Embryonic facial prominence (tissue), 1 donor: ENCODE measurements around the gene AUTS2.

ENCODE experiments used
- DNase-seq: peaks from one replicate; pipeline ENCODE4 v3.0.0-alpha.2; 2016; ENCODE audit errors: extremely low spot score

Gene AUTS2

DNA sequence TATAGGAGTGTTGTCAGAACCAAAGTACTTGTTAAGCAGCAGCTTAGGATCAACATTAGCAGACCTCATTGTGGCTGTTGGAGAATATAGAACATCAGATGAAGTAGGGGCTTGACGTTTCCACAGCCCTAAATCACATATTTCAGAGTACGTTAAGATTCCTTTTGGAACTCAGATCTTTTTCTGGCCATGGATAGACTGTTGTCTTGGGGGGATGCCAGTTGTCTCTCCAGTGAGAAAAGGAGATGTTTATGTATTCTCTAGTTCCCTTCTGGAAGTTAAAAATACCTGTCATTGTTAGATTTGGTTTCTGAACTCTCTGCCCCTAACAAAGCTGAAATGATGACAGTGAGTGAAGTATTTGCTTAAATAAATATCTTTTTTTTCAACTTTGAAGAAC, 191.3 kb downstream of the AUTS2 start:
- no peak for DNase-seq

DNA sequence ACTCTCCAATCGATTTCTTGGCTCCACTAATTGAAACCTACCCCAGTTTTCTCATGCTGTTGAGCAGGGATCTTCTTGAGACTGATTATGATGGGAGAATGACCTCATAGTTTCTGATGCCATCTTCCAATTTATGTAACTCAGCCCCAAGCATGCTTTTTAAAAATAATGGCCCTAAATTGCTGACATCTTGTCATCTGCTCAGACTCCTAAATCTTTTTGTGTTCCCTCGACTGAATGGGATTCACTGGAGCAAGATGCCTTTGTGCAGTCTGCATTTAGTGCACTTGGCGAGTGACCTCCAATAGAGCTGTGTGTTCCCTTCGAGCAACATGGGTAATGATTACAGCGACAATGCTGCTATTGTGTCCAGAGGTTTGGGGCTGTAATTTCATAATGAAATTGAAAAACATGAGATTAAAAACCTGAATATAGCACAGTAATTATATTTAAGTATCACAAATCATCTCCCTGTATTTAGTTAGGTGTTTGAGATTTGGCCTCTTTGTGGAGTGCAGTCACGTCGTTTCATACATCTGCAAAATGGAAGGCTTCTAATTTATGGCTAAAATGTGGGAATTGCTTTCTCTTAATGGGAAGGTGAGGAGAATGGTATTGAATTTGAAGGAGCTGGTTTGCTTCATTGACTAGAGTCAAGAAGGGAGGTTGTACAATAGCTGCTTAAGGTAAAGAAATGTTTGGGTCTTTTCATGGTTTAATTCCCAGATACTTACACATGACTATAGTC, 192.9 kb downstream of the AUTS2 start:
- no peak for DNase-seq

DNA sequence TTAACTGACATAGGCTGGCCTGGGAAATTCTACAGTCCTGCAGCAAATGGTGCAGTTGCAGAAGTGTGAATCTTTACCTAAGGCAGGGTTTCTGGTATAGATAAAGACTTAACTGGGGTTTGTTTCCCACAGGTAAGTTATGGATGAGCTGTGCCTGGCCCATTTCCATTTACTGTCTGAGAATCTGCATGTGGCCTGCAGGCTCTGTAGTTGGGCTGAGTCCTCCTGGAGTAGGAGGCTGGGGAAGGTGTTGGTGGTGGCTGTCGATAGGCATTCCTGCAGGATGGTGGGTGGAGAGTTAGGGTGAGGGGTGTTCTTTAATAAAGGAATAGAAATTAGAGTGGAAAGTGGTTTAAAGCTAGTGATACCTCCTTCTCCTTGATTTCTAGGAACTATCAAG, 193.5 kb downstream of the AUTS2 start:
- DNase-seq = no peak

DNA sequence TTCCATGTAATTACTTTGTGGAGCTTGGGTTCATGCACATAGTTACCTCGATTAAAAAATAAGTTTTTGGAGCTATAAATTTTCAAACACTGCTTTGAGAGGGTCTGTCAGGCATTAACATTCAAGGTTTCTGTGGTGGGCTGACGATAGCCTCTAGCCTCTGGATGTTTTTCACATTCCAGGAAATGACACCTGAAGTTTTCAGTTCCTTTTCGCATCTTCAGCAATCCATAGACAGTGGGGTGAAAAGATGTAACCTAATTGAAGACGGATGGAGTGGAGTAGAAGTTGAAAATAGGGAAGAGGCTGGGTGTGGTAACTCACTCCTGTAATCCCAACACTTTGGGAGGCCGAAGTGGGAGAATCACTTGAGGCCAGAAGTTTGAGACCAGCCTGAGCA, 197.7 kb downstream of the AUTS2 start:
- DNase-seq = no peak

DNA sequence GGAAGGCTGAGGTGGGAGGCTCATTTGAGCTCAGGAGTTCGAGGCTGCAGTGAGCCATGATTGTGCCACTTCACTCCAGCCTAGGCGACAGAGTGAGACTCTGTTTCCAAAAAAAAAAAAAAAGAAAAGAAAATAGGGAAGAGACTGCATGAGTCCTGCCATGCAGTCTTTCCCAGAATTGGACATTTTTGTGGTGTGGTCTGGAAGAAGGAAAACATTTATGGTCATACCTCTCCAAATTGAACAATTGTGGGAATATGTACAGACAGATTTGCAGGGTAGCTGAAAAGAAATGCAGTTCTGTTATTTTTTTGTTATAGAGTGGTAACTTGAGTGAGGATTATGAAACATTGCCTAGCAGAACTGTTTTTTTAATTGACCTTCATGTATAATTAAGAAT, 198.1 kb downstream of the AUTS2 start:
- DNase-seq = no peak

DNA sequence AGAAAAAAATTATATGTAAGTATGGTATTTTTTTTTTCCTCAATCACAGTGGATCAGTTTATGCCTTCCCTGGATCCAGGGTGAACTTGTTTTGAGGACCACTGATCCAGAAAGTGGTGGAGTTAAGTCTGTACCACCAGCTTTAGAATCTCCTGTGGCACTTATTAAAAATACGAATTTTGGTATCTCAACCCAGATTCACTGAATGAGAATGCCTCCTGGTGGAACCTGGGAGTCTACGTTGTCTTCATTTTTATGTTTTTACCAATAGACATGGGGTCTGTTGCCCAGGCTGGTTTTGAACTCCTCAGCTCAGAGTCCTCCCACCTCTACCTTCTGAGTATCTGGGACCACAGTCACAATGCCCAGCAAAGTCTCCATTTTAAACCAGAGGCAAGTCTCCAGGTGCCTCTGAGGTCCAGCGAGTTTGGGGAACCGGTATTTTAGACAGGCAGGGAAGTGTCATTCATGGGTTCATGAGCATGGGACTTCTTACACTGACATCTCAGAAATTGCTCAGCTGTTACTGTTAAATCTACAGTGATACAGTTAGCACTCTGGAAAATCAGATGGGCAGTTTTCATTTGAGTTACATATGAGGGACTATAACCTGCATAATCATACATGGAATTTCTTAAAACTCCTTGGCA, 200.9 kb downstream of the AUTS2 start:
- DNase-seq = no peak

DNA sequence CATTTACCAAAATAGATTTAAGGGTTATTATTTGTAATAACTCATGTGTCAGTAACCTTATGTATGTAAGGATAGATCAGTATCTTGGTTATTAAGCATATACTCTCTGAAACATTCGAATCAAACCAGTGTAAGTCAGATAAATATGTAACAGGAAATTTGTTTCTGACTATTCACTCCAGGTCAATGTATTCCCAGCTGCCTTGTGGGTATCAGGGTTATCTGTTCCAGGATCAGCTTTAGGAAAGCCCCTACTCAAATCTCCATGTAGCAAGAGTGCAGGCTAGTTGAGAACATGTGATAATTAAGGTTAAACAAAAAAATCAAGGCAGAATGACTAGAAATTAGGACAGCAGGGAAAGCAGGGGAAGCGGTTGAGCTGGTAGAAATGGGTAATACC, 201.7 kb downstream of the AUTS2 start:
- DNase-seq = no peak

DNA sequence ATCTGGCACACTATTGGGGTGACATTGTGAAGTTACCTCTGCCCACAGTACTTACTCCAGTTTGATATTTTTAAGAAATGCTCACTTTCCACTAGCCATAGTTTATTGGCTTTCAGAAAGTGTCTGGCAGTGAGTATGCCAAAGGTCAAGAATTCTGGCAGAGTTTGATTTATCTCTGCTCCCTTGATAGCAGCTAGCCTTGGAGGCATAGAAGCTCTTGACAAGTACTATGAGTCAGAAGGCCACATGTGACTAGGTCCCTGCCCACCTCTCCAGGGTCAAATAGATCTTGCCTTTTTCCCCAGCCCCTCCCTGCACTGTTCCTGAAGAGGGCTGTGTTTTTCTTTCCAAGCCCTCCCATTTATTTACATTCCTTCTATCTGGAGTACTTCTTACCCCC, 202.2 kb downstream of the AUTS2 start:
- DNase-seq = no peak

DNA sequence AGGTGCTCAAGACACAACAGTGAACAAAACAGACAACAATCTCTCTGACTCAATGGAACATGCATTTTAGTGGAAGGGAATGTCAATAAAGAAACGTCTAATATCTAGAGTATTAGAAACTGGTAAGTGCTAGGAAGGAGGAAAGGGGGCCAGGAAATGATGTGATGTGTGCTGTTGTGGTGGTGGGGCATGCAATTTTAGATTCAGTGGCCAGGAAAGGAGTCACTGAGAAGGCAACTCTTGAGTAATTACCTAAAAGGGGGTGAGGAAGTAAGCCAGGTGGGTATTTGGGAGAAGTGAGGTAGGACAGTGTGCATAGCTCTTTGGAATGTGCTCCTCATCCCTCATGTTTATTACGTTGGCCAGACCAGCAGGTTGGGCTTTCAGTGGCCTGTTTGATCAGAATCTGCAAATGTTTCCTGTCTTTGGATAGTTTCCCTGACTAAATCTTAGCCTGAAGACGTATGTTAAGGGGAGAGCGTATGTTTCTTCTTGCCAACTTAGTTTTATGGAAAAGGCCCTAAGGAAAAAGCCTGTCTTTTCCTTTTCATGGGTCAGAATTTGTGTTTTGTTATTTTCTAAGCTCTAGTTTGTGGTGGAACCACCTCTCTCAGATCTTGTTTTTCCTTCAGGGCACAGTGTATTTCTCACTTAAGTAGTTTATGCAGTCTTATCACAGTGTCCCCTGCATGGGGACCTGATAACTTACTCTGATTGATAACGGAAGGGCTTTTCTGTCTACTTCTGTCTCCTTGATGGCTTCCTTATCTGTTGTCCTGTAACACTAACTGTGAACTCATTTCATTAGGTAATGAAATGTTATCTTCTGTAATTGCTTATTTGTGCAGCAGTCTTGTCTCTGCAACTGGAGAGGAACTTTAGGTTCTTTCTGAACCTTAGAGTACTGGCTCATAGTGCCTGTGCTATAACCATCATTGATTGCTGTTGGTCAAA, 203.7 kb downstream of the AUTS2 start:
- DNase-seq = no peak

DNA sequence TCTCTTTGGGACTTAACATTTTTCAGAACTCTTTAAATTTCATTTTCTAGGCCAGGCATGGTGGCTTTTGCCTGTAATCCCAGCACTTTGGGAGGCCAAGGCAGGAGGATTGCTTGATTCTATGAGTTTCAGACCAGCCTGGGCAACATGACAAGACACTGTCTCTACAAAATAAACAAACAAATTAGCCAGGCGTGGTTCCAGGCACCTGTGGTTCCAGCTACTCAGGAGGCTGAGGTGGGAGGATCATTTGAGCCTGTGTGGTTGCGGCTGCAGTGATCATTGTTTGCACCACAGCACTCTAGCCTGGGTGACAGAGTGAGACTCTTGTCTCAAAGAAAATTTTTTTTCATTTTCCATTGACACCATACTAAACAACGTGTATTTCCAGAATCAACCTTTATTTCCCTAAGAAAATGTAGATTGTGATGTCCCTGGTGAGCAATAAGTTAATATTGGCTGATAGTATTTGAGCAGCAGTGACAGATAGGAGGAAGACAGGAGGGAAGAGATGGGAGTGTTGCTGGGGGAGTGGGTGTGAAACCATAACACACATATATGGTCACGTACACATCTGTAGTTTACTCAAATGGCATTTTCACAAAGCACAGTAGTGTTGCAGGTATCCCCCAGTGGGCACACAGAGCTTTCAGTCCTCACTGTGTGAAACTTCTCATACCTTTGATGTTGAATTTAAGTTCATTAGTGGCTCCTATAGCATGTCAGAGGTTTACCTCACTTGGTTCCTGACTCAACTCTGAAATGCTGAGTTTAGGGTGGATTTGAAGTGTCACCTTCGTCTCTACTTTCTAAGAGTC, 205.6 kb downstream of the AUTS2 start:
- DNase-seq = no peak

DNA sequence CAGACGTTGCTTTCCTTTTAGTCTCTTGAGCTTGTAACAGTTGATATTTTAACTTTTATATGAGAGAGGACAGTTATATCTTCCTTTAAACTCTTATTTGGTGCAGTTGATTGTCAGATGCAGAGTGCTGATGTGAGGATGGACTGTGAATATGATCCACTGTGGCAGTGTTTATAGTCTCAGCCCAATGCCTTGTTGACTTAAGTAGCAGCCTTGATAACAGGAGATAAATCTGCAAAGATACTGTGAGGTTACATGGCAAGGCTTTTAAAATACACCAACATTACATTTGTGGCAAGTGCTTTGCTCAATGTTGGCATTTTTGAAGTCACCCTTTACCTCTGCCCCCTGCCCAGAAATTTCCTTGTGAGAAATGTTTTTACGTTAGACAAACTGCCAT, 206.7 kb downstream of the AUTS2 start:
- DNase-seq = no peak

DNA sequence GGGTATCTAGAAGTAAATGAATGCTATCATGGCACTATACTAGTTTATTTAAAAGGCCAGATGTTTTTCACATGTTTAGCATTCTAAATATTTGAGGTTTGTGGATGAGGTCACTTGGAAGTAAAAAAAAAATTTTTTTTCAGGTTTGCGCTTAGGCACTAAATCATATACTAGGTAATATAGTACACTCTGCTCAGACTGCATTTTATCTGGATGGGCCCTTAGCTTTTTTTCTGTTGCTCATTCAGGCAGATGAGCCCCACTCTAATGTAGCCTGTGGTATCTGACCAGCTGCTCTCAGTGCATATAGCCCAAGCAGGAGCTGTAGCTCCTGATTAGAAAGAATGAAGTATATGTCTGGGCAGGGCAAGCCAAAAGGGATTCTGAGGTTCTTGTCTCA, 210.1 kb downstream of the AUTS2 start:
- DNase-seq = no peak

DNA sequence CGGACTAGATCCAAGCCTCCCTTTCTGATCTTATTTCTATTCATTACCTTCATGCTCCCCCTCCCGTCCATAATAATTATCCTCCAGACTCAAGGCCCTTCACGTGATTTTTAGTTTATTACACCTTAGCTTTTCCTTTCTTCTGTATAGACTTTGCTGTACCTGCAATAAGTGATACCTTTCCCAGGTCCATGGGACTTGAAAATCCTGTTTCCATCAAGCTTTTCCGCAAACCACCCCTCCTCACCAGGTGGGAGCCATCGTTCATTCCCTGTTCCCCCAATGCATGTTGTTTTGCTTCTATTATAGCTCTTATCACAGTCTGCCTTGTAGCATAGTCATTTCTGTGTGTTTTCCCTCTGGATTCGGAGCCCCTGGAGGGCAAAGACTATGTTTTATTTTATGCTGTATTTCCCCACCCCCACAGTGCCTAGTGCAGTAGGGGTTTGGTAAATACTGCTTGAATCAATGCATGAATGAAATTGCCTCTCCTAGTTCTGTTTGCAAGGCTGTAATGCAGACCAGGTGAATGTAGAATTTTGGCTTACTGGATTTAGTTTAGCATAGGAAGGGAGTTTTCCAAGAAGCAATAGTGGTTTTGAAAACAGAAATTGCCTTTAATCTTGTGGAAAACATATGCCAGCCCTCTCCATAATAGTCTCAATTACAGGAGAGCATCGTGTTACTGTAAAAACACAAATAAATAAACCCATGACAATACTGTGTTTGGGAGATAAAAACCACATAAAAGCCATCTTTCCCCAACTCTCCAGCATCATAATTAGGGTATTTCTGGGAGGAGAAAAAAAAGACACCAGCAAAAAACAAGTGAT, 213.4 kb downstream of the AUTS2 start:
- DNase-seq = peak; percentile 61

DNA sequence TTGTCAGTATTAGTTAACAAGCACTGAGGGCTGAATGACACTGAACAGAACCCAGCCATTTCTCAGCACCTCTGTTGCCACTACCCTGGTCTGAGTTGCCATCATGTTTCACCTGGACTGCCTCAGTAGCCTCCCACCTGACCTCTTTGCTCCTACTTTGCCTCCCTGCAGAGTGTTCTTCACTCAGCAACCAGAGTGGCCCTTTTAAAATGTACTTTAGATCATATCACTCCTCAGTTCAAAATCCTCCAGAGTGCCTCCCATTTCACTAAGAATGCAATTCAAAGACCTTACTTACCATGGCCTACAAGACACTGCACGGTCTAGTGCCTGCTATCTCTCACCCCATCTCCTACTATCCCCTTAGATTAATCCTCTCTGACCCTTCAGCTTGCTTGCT, 214.5 kb downstream of the AUTS2 start:
- no peak for DNase-seq

DNA sequence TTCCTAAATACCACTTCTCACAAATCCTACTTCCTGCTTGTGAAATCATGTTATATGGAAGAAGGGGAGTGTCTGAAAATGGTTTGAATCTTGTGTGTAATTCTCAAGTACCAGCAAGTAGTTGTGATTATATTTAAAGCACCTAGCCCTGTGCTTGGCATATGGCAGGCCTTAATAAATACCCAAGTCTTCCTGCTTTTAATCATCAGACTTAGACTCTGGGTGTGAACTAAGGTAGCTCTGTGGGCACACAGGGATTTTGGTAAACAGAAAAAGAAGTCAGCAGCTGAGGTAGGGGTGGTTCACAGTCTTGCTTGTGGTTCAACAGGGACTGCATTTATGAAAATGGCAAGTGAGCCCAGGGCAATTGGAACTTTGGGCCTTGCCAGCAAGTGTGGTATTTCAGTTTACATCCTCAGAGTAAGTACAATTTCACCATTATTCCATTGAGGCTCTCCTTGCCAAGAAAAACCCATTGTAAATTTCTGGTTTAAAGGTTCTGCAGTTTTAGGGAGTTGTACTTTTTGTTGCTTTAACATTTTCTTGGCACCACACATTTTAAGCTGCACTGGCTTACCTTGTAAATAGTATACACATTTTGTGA, 215.5 kb downstream of the AUTS2 start:
- DNase-seq = no peak

DNA sequence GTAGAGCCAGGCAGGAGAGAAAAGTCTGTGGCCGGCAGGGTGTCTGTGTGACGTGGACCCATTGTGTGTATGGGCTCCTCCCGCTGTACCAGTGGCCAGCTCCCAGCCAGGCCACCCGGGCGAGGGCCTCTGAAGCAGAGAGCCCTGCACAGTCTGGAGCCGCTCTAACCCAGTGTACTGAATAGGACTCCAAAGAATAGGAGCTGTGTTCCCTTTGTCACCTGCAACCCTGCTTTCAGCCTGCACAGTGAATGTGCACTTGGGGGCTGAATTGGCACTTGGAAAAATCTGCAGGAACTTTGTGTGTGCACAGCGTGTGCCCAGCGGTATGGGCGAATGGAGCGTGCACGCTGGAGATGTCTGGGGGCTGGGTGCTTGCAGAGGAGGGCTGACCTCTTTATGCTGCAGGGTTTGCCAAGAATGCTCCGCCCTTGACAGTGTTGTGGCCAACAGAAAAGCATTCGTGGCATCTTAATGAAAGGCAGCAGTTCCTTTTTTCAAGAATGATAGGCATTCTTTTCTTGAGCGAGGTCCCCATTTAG, 216.2 kb downstream of the AUTS2 start:
- DNase-seq = no peak

DNA sequence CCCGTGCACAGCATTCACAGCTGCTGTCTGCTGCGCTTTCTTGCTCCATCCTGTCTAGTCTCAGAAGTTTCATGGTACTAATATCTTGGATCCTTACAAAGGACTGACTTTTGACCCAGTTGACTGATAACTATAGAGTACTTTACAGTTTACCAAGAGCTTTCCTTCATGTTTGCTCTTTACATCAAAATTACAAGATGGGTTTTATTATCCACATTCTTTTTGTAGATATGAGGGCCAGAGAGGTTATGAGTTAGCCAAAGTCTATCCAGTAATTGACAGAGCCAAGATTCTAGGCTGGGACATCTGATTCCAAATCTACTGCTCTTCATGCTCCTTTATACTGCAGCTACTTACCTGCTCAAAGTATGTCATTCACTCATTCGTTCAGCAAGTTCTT, 218.2 kb downstream of the AUTS2 start:
- DNase-seq = no peak

DNA sequence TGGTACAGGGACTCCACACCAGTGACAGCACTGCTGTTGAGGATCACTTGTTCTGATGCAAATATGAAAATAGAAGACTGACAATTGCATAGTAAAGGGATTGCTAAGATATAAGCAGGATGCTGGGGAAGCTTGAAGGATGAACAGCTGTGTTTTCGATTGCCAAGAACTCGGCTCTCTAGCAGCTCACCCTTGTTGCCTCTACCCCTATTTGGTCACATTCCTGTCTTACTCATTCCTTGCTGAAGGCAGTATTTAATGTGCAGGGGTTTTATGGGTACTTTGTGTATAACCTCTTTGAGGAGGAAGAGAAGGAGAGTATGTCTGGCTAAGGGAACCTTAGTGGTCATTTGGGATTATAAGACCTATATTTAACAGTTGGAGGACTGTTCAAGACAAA, 218.8 kb downstream of the AUTS2 start:
- no peak for DNase-seq

DNA sequence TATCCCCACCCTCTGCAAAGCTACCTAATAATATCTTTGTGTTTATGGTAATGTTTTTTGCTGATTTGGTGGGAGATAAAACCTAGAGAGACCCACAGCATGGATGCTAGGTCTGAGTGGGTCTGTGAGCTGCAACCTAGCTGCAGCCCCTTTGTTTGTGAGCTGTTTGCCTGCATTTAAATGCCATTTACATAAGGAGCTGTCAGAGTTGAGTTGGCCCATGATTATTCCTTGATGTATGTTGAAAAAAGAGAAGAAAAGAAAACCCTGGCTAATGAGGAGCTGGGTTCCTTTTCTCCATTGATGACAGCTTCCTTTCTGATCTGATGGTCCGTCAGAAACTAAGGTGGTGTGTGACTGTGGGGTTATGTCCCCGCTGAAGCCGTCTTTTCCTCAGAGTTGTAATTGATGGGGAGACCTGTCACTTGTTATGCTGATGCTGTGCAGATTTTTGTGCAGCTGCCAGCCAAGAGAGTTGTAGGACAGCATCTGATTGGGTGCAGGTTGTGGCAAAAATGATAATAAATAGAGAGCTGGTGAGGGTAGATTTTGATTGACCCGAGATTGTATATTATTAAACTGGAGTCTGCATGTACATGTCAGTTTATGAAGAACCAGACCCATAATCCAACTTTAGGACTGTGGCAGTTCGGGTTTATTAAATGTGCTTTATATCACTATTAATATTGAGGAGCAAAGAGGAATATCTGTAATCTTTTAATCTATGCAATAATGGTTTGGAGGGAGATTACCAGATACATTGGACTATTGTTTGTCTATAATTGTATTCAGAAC, 219.8 kb downstream of the AUTS2 start:
- DNase-seq = no peak
